IMR-90 (cell line): ENCODE results near the gene FAT1. TPM values are rescaled to one million over a fixed set of nuclear protein-coding genes. Genes with fewer than 3 reads are reported as not detected.

ENCODE experiments used
- ATAC-seq: fragments of 200-7000 bp; cut with Tn5 transposase; 2 replicates; pipeline ENCODE4 v1.9.1; 2020; ENCODE audit warnings: low read depth, mild to moderate bottlenecking, moderate library complexity
- BruUV-seq: library from RNA; stranded (reverse); fragments of 400-500 nt; replicated peaks from 2 replicates; lab custom pipeline; 2021; lab: Mats Ljungman, UMichigan
- CTCF ChIA-PET: fragments of 300-600 bp; formaldehyde crosslinking; extraction: SDS; loops from one replicate; lab custom pipeline; 2021; ENCODE audit warnings: antibody characterized with exemption; lab: Yijun Ruan, JAX
- POLR2A ChIA-PET: fragments of 300-600 bp; sonication (Branson Sonifier 250); formaldehyde crosslinking; loops from one replicate; lab custom pipeline; 2022; ENCODE audit warnings: antibody characterized with exemption; ENCODE audit not compliant: unreplicated experiment; lab: Charles Lee
- DNase-seq: peaks from one replicate; pipeline ENCODE4 v3.0.0; 2013
- H2AFZ ChIP-seq: replicated peaks from 2 replicates; pipeline ENCODE3; 2013; ENCODE audit warnings: low read length, mild to moderate bottlenecking; ENCODE audit not compliant: poor library complexity
- H2AK5ac ChIP-seq: 2 replicates; pipeline ENCODE4 v1.6.1; 2013; ENCODE audit warnings: low read depth, low read length, inconsistent platforms
- H2AK9ac ChIP-seq: replicated peaks from 2 replicates; pipeline ENCODE3; 2013; ENCODE audit warnings: mild to moderate bottlenecking, low read depth, low read length, moderate library complexity; ENCODE audit not compliant: poor library complexity
- H2BK120ac ChIP-seq: 2 replicates; pipeline ENCODE4 v1.6.1; 2013; ENCODE audit warnings: low read depth, low read length, inconsistent platforms
- H2BK15ac ChIP-seq: 3 replicates; pipeline ENCODE4 v1.6.1; 2013; ENCODE audit warnings: low read depth, low read length, inconsistent platforms
- H2BK20ac ChIP-seq: 2 replicates; pipeline ENCODE4 v1.6.1; 2013; ENCODE audit warnings: low read depth, mild to moderate bottlenecking, inconsistent platforms, low read length, moderate library complexity
- H2BK5ac ChIP-seq: 2 replicates; pipeline ENCODE4 v1.6.1; 2013; ENCODE audit warnings: mild to moderate bottlenecking, low read depth, low read length, inconsistent platforms; ENCODE audit not compliant: poor library complexity, severe bottlenecking
- H3K14ac ChIP-seq: replicated peaks from 2 replicates; pipeline ENCODE4 v1.6.1; 2013; ENCODE audit warnings: low read depth, low read length, inconsistent platforms
- H3K18ac ChIP-seq: 2 replicates; pipeline ENCODE4 v1.6.1; 2013; ENCODE audit warnings: low read depth, low read length, control low read depth
- H3K23ac ChIP-seq: 2 replicates; pipeline ENCODE4 v1.6.1; 2013; ENCODE audit warnings: low read depth, low read length, inconsistent platforms
- H3K27ac ChIP-seq: 2 replicates; pipeline ENCODE4 v1.5.1; 2013; ENCODE audit warnings: mild to moderate bottlenecking, control low read depth, low read length; ENCODE audit not compliant: insufficient read depth
- H3K27me3 ChIP-seq: 2 replicates; pipeline ENCODE4 v1.6.1; 2013; ENCODE audit warnings: low read length; ENCODE audit not compliant: control insufficient read depth, insufficient read depth
- H3K36me3 ChIP-seq: 2 replicates; pipeline ENCODE4 v1.6.1; 2013; ENCODE audit warnings: low read length, mixed read lengths; ENCODE audit not compliant: control insufficient read depth, insufficient read depth
- H3K4ac ChIP-seq: 2 replicates; pipeline ENCODE4 v1.6.1; 2013; ENCODE audit warnings: low read depth, low read length, inconsistent platforms
- H3K4me1 ChIP-seq: 2 replicates; pipeline ENCODE4 v1.6.1; 2013; ENCODE audit warnings: low read length, mixed read lengths; ENCODE audit not compliant: control insufficient read depth, insufficient read depth
- H3K4me2 ChIP-seq: 2 replicates; pipeline ENCODE4 v1.6.1; 2013; ENCODE audit warnings: low read depth, mild to moderate bottlenecking, control low read depth, low read length, moderate library complexity
- H3K4me3 ChIP-seq: 2 replicates; pipeline ENCODE4 v1.5.1; 2013; ENCODE audit warnings: low read depth, mild to moderate bottlenecking, control low read depth, low read length, moderate library complexity; ENCODE audit not compliant: insufficient read depth
- H3K56ac ChIP-seq: 2 replicates; pipeline ENCODE4 v1.6.1; 2013; ENCODE audit warnings: low read length, inconsistent platforms; ENCODE audit not compliant: insufficient read depth; ENCODE audit errors: extremely low read depth
- H3K79me1 ChIP-seq, 2 experiments: 2 replicates each; pipeline ENCODE4 v1.6.1; 2013; ENCODE audit warnings: low read length in 2 of 2, inconsistent platforms in 1 of 2, low read depth in 1 of 2
- H3K9ac ChIP-seq: 2 replicates; pipeline ENCODE4 v1.6.1; 2013; ENCODE audit warnings: low read depth, low read length, control low read depth
- H3K9me1 ChIP-seq: 2 replicates; pipeline ENCODE4 v1.6.1; 2013; ENCODE audit warnings: low read length, inconsistent platforms; ENCODE audit not compliant: insufficient read depth
- H3K9me3 ChIP-seq: 2 replicates; pipeline ENCODE4 v1.6.1; 2013; ENCODE audit warnings: low read length; ENCODE audit not compliant: control insufficient read depth, insufficient read depth
- H4K20me1 ChIP-seq: 2 replicates; pipeline ENCODE4 v1.6.1; 2013; ENCODE audit warnings: low read length, inconsistent platforms; ENCODE audit not compliant: insufficient read depth
- H4K5ac ChIP-seq: 2 replicates; pipeline ENCODE4 v1.6.1; 2013; ENCODE audit warnings: mild to moderate bottlenecking, low read depth, low read length, control low read depth
- H4K8ac ChIP-seq, 2 experiments: 2 replicates each; pipeline ENCODE4 v1.6.1; 2013; ENCODE audit warnings: low read depth in 2 of 2, low read length in 2 of 2, control low read depth in 1 of 2, inconsistent platforms in 1 of 2
- H4K91ac ChIP-seq: 2 replicates; pipeline ENCODE4 v1.6.1; 2013; ENCODE audit warnings: low read depth, low read length, inconsistent platforms; ENCODE audit not compliant: insufficient read depth
- BHLHE40 ChIP-seq: fragments of 150-350 bp; IDR thresholded peaks from 2 replicates; pipeline ENCODE4 v1.6.1; 2016; ENCODE audit warnings: mild to moderate bottlenecking, low read depth, low read length
- NFE2L2 ChIP-seq: fragments of 150-350 bp; IDR thresholded peaks from 2 replicates; pipeline ENCODE4 v1.6.1; 2016; ENCODE audit warnings: low read depth, mild to moderate bottlenecking, low read length
- RAD21 ChIP-seq: IDR thresholded peaks from 2 replicates; pipeline ENCODE4 v1.6.1; 2012; ENCODE audit warnings: low read length, improper control_type of control experiment
- RFX5 ChIP-seq: IDR thresholded peaks from 2 replicates; pipeline ENCODE4 v1.8.0; 2012; ENCODE audit warnings: low read depth, mild to moderate bottlenecking, low read length, moderate library complexity
- WGBS, 2 experiments: methylation state at CpG; one replicate each; pipeline versions ENCODE4 v1.1.5 to v1.1.7; 2013; ENCODE audit warnings: missing lambda C conversion rate in 2 of 2; ENCODE audit not compliant: insufficient read length in 1 of 2; ENCODE audit errors: extremely low coverage in 2 of 2; 5-methylcytosine and 5-hydroxymethylcytosine counted together
- dilution Hi-C: fragments of 300-500 bp; cut with HindIII; formaldehyde crosslinking; loops from one replicate; pipeline ENCODE4 v1.14.3; 2018; ENCODE audit warnings: low sequenced_read_pairs; ENCODE audit not compliant: unreplicated experiment
- in situ Hi-C: fragments of 300-500 bp; cut with MboI; formaldehyde crosslinking; loops from 3 replicates; pipeline ENCODE4 v1.14.3; 2019; ENCODE audit warnings: low sequenced_read_pairs, inconsistent platforms, mixed read lengths
- intact Hi-C: fragments of 100-400 bp; cut with micrococcal nuclease; formaldehyde crosslinking; loops from 2 replicates; pipeline ENCODE4 v1.10.0; 2022
- polyA plus RNA-seq, 3 experiments: library from polyadenylated mRNA; depleted of rRNA; stranded (reverse); fragments of >200 nt; gene quantifications; 2 replicates each; pipeline ENCODE4 v1.2.3, GENCODE V29; 2012; ENCODE audit warnings: low replicate concordance in 1 of 3
- total RNA-seq: library from RNA; depleted of rRNA; stranded (reverse); fragments of >200 nt; gene quantifications from 2 replicates; pipeline ENCODE4 v1.2.3, GENCODE V29; 2012
- TF ChIP-seq, protein P1 (sequence below): fragments of 150-350 bp; IDR thresholded peaks from 2 replicates; pipeline ENCODE4 v1.6.1; 2016; ENCODE audit warnings: low read depth, mild to moderate bottlenecking, low read length, moderate library complexity, borderline replicate concordance
- TF ChIP-seq, protein P2 (sequence below): fragments of 150-350 bp; IDR thresholded peaks from 2 replicates; pipeline ENCODE4 v1.6.1; 2017; ENCODE audit warnings: mild to moderate bottlenecking, antibody characterized with exemption, low read length, low read depth

The FAT1 gene
- total and polyA plus RNA-seq, 2 of the 4 experiments (the other 2 are of a cell fraction) = 156 to 519 TPM

DNA sequence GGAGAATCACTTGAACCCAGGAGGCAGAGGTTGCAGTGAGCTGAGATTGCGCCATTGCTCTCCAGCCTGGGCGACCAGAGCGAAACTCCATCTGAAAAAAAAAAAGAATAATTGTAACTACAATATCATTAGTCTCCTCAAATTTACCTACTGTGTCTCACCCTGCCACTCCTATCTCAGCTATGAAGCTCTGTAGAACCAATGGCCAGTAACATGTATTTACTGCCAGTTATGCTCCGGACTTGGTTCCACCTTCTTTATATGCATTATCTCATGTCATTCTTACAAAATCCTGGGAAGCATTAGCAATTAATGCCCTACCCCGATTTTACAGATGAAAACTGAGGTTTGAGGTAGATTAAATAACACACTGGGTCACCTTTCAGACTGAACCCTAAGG, 7.0 kb upstream of the FAT1 start:
- in situ Hi-C loops = loop anchor here (25.0 kb wide), 1 partner anchor 207 kb away; no protein-coding TSS in a partner anchor

More for the DNA sequence above, 7.0 kb upstream of the FAT1 start:
- no TSS peak for BruUV-seq
- TF ChIP-seq, protein P1, sequence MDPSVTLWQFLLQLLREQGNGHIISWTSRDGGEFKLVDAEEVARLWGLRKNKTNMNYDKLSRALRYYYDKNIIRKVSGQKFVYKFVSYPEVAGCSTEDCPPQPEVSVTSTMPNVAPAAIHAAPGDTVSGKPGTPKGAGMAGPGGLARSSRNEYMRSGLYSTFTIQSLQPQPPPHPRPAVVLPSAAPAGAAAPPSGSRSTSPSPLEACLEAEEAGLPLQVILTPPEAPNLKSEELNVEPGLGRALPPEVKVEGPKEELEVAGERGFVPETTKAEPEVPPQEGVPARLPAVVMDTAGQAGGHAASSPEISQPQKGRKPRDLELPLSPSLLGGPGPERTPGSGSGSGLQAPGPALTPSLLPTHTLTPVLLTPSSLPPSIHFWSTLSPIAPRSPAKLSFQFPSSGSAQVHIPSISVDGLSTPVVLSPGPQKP = no peak
- TF ChIP-seq BHLHE40 (no peak), RFX5 (no peak), NFE2L2 (no peak), RAD21 (no peak)
- TF ChIP-seq, protein P2, sequence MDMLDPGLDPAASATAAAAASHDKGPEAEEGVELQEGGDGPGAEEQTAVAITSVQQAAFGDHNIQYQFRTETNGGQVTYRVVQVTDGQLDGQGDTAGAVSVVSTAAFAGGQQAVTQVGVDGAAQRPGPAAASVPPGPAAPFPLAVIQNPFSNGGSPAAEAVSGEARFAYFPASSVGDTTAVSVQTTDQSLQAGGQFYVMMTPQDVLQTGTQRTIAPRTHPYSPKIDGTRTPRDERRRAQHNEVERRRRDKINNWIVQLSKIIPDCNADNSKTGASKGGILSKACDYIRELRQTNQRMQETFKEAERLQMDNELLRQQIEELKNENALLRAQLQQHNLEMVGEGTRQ = no peak
- CTCF ChIA-PET = no interaction called here
- Histone ChIP-seq H3K79me1 (peaks cover 0 to 22% of the 10 kb centered on the region in 2 experiments; a peak in 3 of 4 replicates), H3K4me3 (no peak overlapping the region), H3K27me3 (no peaks in the 10 kb centered on the region), H3K9me3 (no peaks in the 10 kb centered on the region), H4K91ac (no peak overlapping the region; the same call in 1 of the 2 replicates), H3K18ac (peak overlapping the region; percentile 20), H3K23ac (no peak overlapping the region), H4K8ac (no peak overlapping the region), H3K36me3 (no peaks in the 10 kb centered on the region), H3K56ac (no peak overlapping the region), H2BK15ac (no peak overlapping the region), H3K4ac (no peak overlapping the region), H3K27ac (no peak overlapping the region), H3K14ac (no peak overlapping the region), H2AK5ac (no peak overlapping the region), H3K4me2 (no peak overlapping the region), H4K5ac (no peak overlapping the region), H3K9me1 (0 out of 2 replicates have a peak, but pooled peaks cover 2% of the 10 kb centered on the region), H3K9ac (no peak overlapping the region), H2AK9ac (no peak overlapping the region), H3K4me1 (peaks cover 10% of the 10 kb centered on the region), H2BK5ac (no peak overlapping the region), H2BK120ac (no peak overlapping the region), H4K20me1 (peaks cover 6% of the 10 kb centered on the region; the same call in 1 of the 2 replicates), H2AFZ (no peak overlapping the region), H2BK20ac (no peak overlapping the region)
- dilution Hi-C loops = no loop called here
- WGBS, 2 experiments = no CpG with 5 or more reads among the region's 5 CpGs
- POLR2A ChIA-PET = no interaction called here
- ATAC-seq (no peak), DNase-seq (no peak)
- intact Hi-C loops = no loop called here
